Neural progenitor cell (in vitro differentiated cells): ENCODE results near the gene USF2. TPM values are rescaled to one million over a fixed set of nuclear protein-coding genes. Genes with fewer than 3 reads are reported as not detected.

Experiments used
- DNase-seq: peaks from one replicate; pipeline ENCODE4 v3.0.0-alpha.2; 2016; ENCODE audit warnings: low spot score
- H2AFZ ChIP-seq: fragments of 200-600 bp; sonication (generic); replicated peaks from 2 replicates; pipeline ENCODE4 v1.6.1; 2016; ENCODE audit warnings: antibody characterized with exemption
- H3F3A ChIP-seq: fragments of 200-600 bp; sonication (generic); 2 replicates; pipeline ENCODE4 v1.6.1; 2016; ENCODE audit warnings: antibody characterized with exemption, low read depth
- H3K27ac ChIP-seq: fragments of 200-600 bp; sonication (generic); 2 replicates; pipeline ENCODE4 v1.5.1; 2016; ENCODE audit warnings: mild to moderate bottlenecking
- H3K27me3 ChIP-seq: fragments of 200-600 bp; sonication (generic); 2 replicates; pipeline ENCODE4 v1.6.1; 2016; ENCODE audit warnings: mild to moderate bottlenecking, moderate library complexity
- H3K36me3 ChIP-seq: fragments of 200-600 bp; sonication (generic); 2 replicates; pipeline ENCODE4 v1.5.1; 2016
- H3K4me1 ChIP-seq: fragments of 200-600 bp; sonication (generic); 2 replicates; pipeline ENCODE4 v1.6.1; 2016; ENCODE audit warnings: mixed run types
- H3K4me2 ChIP-seq: fragments of 200-600 bp; sonication (generic); 2 replicates; pipeline ENCODE4 v1.6.1; 2016
- H3K4me3 ChIP-seq: fragments of 200-600 bp; sonication (generic); 2 replicates; pipeline ENCODE4 v1.5.1; 2016
- H3K79me2 ChIP-seq: fragments of 200-600 bp; sonication (generic); 2 replicates; pipeline ENCODE4 v1.6.1; 2016; ENCODE audit warnings: low read depth
- H3K9ac ChIP-seq: fragments of 200-600 bp; sonication (generic); 2 replicates; pipeline ENCODE4 v1.6.1; 2016
- H3K9me3 ChIP-seq: fragments of 200-600 bp; sonication (generic); 2 replicates; pipeline ENCODE4 v1.5.1; 2016; ENCODE audit warnings: low read depth
- H4K20me1 ChIP-seq: fragments of 200-600 bp; sonication (generic); 2 replicates; pipeline ENCODE4 v1.6.1; 2016; ENCODE audit warnings: low read depth
- H3K27ac Mint-ChIP-seq: 3 replicates; pipeline ENCODE4 v1.8.0; 2021; ENCODE audit warnings: mixed read lengths
- H3K27me3 Mint-ChIP-seq: 2 replicates; pipeline ENCODE4 v1.8.0; 2022; ENCODE audit warnings: low read depth, mild to moderate bottlenecking, inconsistent platforms, moderate library complexity, mixed read lengths; ENCODE audit not compliant: insufficient read depth
- H3K36me3 Mint-ChIP-seq: 3 replicates; pipeline ENCODE4 v1.8.0; 2021; ENCODE audit warnings: mixed read lengths
- H3K4me1 Mint-ChIP-seq: 3 replicates; pipeline ENCODE4 v1.8.0; 2021; ENCODE audit warnings: mixed read lengths
- H3K4me3 Mint-ChIP-seq: 3 replicates; pipeline ENCODE4 v1.8.0; 2021; ENCODE audit warnings: mild to moderate bottlenecking, moderate library complexity, mixed read lengths
- H3K9me3 Mint-ChIP-seq: 3 replicates; pipeline ENCODE4 v1.8.0; 2020; ENCODE audit warnings: mixed read lengths
- CTCF ChIP-seq: fragments of 200-600 bp; sonication (generic); IDR thresholded peaks from 2 replicates; pipeline ENCODE4 v1.5.1; 2017; ENCODE audit warnings: antibody characterized with exemption, mild to moderate bottlenecking
- EZH2 ChIP-seq: fragments of 200-600 bp; sonication (generic); IDR thresholded peaks from 2 replicates; pipeline ENCODE4 v1.6.1; 2017; ENCODE audit warnings: antibody characterized with exemption, mild to moderate bottlenecking, moderate library complexity
- EZH2phosphoT487 ChIP-seq: fragments of 200-600 bp; sonication (generic); IDR thresholded peaks from 2 replicates; pipeline ENCODE4 v1.6.1; 2017; ENCODE audit warnings: antibody characterized with exemption
- total RNA-seq: library from RNA; depleted of rRNA; stranded (reverse); fragments of >200 nt; gene quantifications from 2 replicates; pipeline ENCODE4 v1.2.3, GENCODE V29; 2015; ENCODE audit warnings: low replicate concordance

USF2 gene
- total RNA-seq, 1 donor from 2014 or later = 46.8 TPM

GRCh38 chr19:35287713-35288112 is 19.0 kb downstream of the USF2 start:
- H3K4me3 ChIP-seq = no peak overlapping the region
- no peak overlapping the region for H3K4me2 ChIP-seq
- H2AFZ ChIP-seq = no peak overlapping the region
- H3K4me3 Mint-ChIP-seq = no peak overlapping the region
- no peaks in the 10 kb centered on the region for H3K79me2 ChIP-seq
- no peak overlapping the region for H3K27ac Mint-ChIP-seq
- H3K4me1 ChIP-seq = peaks cover 8% of the 10 kb centered on the region
- H3K9me3 ChIP-seq = no peaks in the 10 kb centered on the region
- H3K4me1 Mint-ChIP-seq = peaks cover 7% of the 10 kb centered on the region
- no peaks in the 10 kb centered on the region for H3K36me3 Mint-ChIP-seq
- no peaks in the 10 kb centered on the region for H4K20me1 ChIP-seq
- no peak for DNase-seq
- no peaks in the 10 kb centered on the region for H3K27me3 ChIP-seq
- no peak overlapping the region for H3K27ac ChIP-seq
- H3K9ac ChIP-seq = no peak overlapping the region
- peaks cover 19% of the 10 kb centered on the region for H3K27me3 Mint-ChIP-seq
- TF ChIP-seq EZH2phosphoT487 (no peak), CTCF (no peak), EZH2 (no peak)
- no peaks in the 10 kb centered on the region for H3K9me3 Mint-ChIP-seq
- no peaks in the 10 kb centered on the region for H3K36me3 ChIP-seq
- no peaks in the 10 kb centered on the region for H3F3A ChIP-seq

- H3K27ac ChIP-seq = no peak overlapping the region
- no peak overlapping the region for H3K4me3 Mint-ChIP-seq
- TF ChIP-seq EZH2 (no peak), CTCF (no peak), EZH2phosphoT487 (no peak)
- no peaks in the 10 kb centered on the region for H3K79me2 ChIP-seq
- no peak overlapping the region for H3K4me3 ChIP-seq
- peaks cover 13% of the 10 kb centered on the region for H3K27me3 Mint-ChIP-seq
- H3K36me3 Mint-ChIP-seq = no peaks in the 10 kb centered on the region
- no peaks in the 10 kb centered on the region for H3K9me3 Mint-ChIP-seq
- peaks cover 8% of the 10 kb centered on the region for H3K4me1 ChIP-seq
- no peaks in the 10 kb centered on the region for H3F3A ChIP-seq
- no peaks in the 10 kb centered on the region for H4K20me1 ChIP-seq
- no peaks in the 10 kb centered on the region for H3K36me3 ChIP-seq
- no peak for DNase-seq
- H3K9me3 ChIP-seq = no peaks in the 10 kb centered on the region
- no peak overlapping the region for H2AFZ ChIP-seq
- no peak overlapping the region for H3K9ac ChIP-seq
- H3K27ac Mint-ChIP-seq = no peak overlapping the region
- H3K27me3 ChIP-seq = no peaks in the 10 kb centered on the region
- no peak overlapping the region for H3K4me2 ChIP-seq
- H3K4me1 Mint-ChIP-seq = peaks cover 7% of the 10 kb centered on the region
These were observed 19.6 kb downstream of the USF2 start for GRCh38 chr19:35288331-35288730.

- H3K4me2 ChIP-seq = no peak overlapping the region
- no peak overlapping the region for H3K4me3 ChIP-seq
- Mint-ChIP-seq H3K4me1 (peaks cover 7% of the 10 kb centered on the region), H3K27ac (no peak overlapping the region), H3K36me3 (no peaks in the 10 kb centered on the region), H3K9me3 (no peaks in the 10 kb centered on the region), H3K4me3 (no peak overlapping the region), H3K27me3 (peaks cover 12% of the 10 kb centered on the region)
- TF ChIP-seq CTCF = no peak
- no peak for TF ChIP-seq EZH2phosphoT487
- DNase-seq = no peak
- no peak overlapping the region for H3K9ac ChIP-seq
- H4K20me1 ChIP-seq = no peaks in the 10 kb centered on the region
- no peak overlapping the region for H3K27ac ChIP-seq
- no peaks in the 10 kb centered on the region for H3F3A ChIP-seq
- no peaks in the 10 kb centered on the region for H3K79me2 ChIP-seq
- peaks cover 8% of the 10 kb centered on the region for H3K4me1 ChIP-seq
- no peak overlapping the region for H2AFZ ChIP-seq
- no peaks in the 10 kb centered on the region for H3K9me3 ChIP-seq
- no peaks in the 10 kb centered on the region for H3K36me3 ChIP-seq
- no peaks in the 10 kb centered on the region for H3K27me3 ChIP-seq
These were observed 20.1 kb downstream of the USF2 start for GRCh38 chr19:35288906-35289305.
